WTC11 (cell line): ENCODE results near the gene BRI3. TPM values are rescaled to one million over a fixed set of nuclear protein-coding genes. Genes with fewer than 3 reads are reported as not detected.

Experiments used
- ATAC-seq: fragments of 200-7000 bp; cut with Tn5 transposase; 2 replicates; pipeline ENCODE4 v1.10.0; 2021; ENCODE audit warnings: mild to moderate bottlenecking, moderate library complexity
- CTCF ChIA-PET: fragments of 300-600 bp; sonication (Branson Sonifier 250); formaldehyde crosslinking; loops from one replicate; lab custom pipeline; 2021; ENCODE audit warnings: antibody characterized with exemption; lab: Charles Lee
- POLR2A ChIA-PET: fragments of 350-600 bp; sonication (Branson Sonifier 250); formaldehyde crosslinking; loops from one replicate; lab custom pipeline; 2021; ENCODE audit warnings: antibody characterized with exemption; lab: Charles Lee
- DNase-seq: peaks from one replicate; pipeline ENCODE4 v3.0.0; 2021; ENCODE audit warnings: low spot score
- H3K27ac Mint-ChIP-seq: 2 replicates; pipeline ENCODE4 v1.8.0; 2021; ENCODE audit warnings: mixed read lengths
- H3K27me3 Mint-ChIP-seq: 2 replicates; pipeline ENCODE4 v1.8.0; 2021; ENCODE audit warnings: low read depth, mild to moderate bottlenecking, moderate library complexity, mixed read lengths
- H3K36me3 Mint-ChIP-seq: 2 replicates; pipeline ENCODE4 v1.8.0; 2021; ENCODE audit warnings: mixed read lengths
- H3K4me1 Mint-ChIP-seq: 2 replicates; pipeline ENCODE4 v1.8.0; 2022; ENCODE audit warnings: mixed read lengths
- H3K4me3 Mint-ChIP-seq: 2 replicates; pipeline ENCODE4 v1.8.0; 2021; ENCODE audit warnings: mild to moderate bottlenecking, moderate library complexity, mixed read lengths
- H3K9me3 Mint-ChIP-seq: 2 replicates; pipeline ENCODE4 v1.8.0; 2021; ENCODE audit warnings: mixed read lengths
- CTCF ChIP-seq: fragments of 200-600 bp; IDR thresholded peaks from 2 replicates; pipeline ENCODE4 v1.8.0; 2022; ENCODE audit warnings: antibody characterized with exemption
- E2F1 ChIP-seq: sonication (generic); formaldehyde crosslinking; IDR thresholded peaks from 2 replicates; pipeline ENCODE4 v1.8.0; 2022; ENCODE audit warnings: mild to moderate bottlenecking, missing genetic modification reagents
- E2F4 ChIP-seq: sonication (generic); formaldehyde crosslinking; IDR thresholded peaks from 2 replicates; pipeline ENCODE4 v1.8.1; 2022; ENCODE audit warnings: low read depth, mild to moderate bottlenecking, moderate library complexity, missing genetic modification reagents, borderline replicate concordance
- ELF4 ChIP-seq: sonication (generic); formaldehyde crosslinking; IDR thresholded peaks from 2 replicates; pipeline ENCODE4 v1.8.1; 2022; ENCODE audit warnings: low read depth, mild to moderate bottlenecking, moderate library complexity, missing genetic modification reagents
- ERG ChIP-seq: fragments of 250-450 bp; sonication (Bioruptor Pico); IDR thresholded peaks from 2 replicates; pipeline ENCODE4 v1.8.0; 2021; ENCODE audit warnings: mild to moderate bottlenecking
- ETV6 ChIP-seq: sonication (generic); formaldehyde crosslinking; IDR thresholded peaks from 2 replicates; pipeline ENCODE4 v1.8.1; 2022; ENCODE audit warnings: mild to moderate bottlenecking, missing genetic modification reagents
- FOXP4 ChIP-seq: sonication (generic); formaldehyde crosslinking; IDR thresholded peaks from 2 replicates; pipeline ENCODE4 v1.8.0; 2022; ENCODE audit warnings: mild to moderate bottlenecking, missing genetic modification reagents
- HMGXB4 ChIP-seq: sonication (generic); formaldehyde crosslinking; IDR thresholded peaks from 2 replicates; pipeline ENCODE4 v1.8.1; 2023; ENCODE audit warnings: mild to moderate bottlenecking, moderate library complexity, missing genetic modification reagents
- JUN ChIP-seq: sonication (generic); formaldehyde crosslinking; IDR thresholded peaks from 2 replicates; pipeline ENCODE4 v1.8.0; 2023; ENCODE audit warnings: mild to moderate bottlenecking, missing genetic modification reagents
- MLX ChIP-seq: sonication (generic); formaldehyde crosslinking; IDR thresholded peaks from 2 replicates; pipeline ENCODE4 v1.8.1; 2023; ENCODE audit warnings: mild to moderate bottlenecking, missing genetic modification reagents, moderate library complexity
- NFYB ChIP-seq: sonication (generic); formaldehyde crosslinking; conservative IDR thresholded peaks from 2 replicates; pipeline ENCODE4 v1.8.0; 2022; ENCODE audit warnings: low read depth, missing genetic modification reagents
- PREB ChIP-seq: sonication (generic); formaldehyde crosslinking; IDR thresholded peaks from 2 replicates; pipeline ENCODE4 v1.8.1; 2022; ENCODE audit warnings: mild to moderate bottlenecking, missing genetic modification reagents, moderate library complexity, borderline replicate concordance
- PRRX2 ChIP-seq: fragments of 250-450 bp; sonication (Bioruptor Pico); IDR thresholded peaks from 2 replicates; pipeline ENCODE4 v1.8.0; 2021; ENCODE audit warnings: mild to moderate bottlenecking
- TEAD1 ChIP-seq: sonication (generic); formaldehyde crosslinking; IDR thresholded peaks from 2 replicates; pipeline ENCODE4 v1.8.0; 2022; ENCODE audit warnings: mild to moderate bottlenecking, missing genetic modification reagents
- USF1 ChIP-seq: sonication (generic); formaldehyde crosslinking; IDR thresholded peaks from 2 replicates; pipeline ENCODE4 v1.8.0; 2022; ENCODE audit warnings: mild to moderate bottlenecking, missing genetic modification reagents
- ZBTB43 ChIP-seq: sonication (generic); formaldehyde crosslinking; IDR thresholded peaks from 2 replicates; pipeline ENCODE4 v1.8.1; 2023; ENCODE audit warnings: mild to moderate bottlenecking, missing genetic modification reagents
- ZNF317 ChIP-seq: sonication (generic); formaldehyde crosslinking; IDR thresholded peaks from 2 replicates; pipeline ENCODE4 v1.8.1; 2023; ENCODE audit warnings: low read depth, mild to moderate bottlenecking, moderate library complexity, missing genetic modification reagents, borderline replicate concordance
- total RNA-seq: library from RNA; stranded (reverse); gene quantifications from 3 replicates; pipeline ENCODE4 v1.2.3, GENCODE V29; 2021

BRI3 gene
- total RNA-seq, 1 experiment from 2014 or later = 112 TPM

GRCh38 chr7:98288064-98288823, 6.8 kb downstream of the BRI3 start:
- no peak for ATAC-seq
- H3K27ac Mint-ChIP-seq = no peak overlapping the region; the same call in 1 of the 2 replicates
- TF ChIP-seq FOXP4 (no peak), ERG (CRISPR knock-in tag) (no peak), ELF4 (CRISPR knock-in tag) (no peak), E2F1 (CRISPR knock-in tag) (no peak), PRRX2 (CRISPR knock-in tag) (no peak), TEAD1 (CRISPR knock-in tag) (no peak), USF1 (no peak), ZBTB43 (CRISPR knock-in tag) (no peak)
- TF ChIP-seq, all 79 proteins: peak for 0
- H3K27me3 Mint-ChIP-seq = no peaks in the 10 kb centered on the region
- no peaks in the 10 kb centered on the region for H3K9me3 Mint-ChIP-seq
- ChIA-PET POLR2A (interaction anchor here (0.7 to 1.6 kb wide), 2 partner anchors 112 to 113 kb away, joined by 4 to 5 read pairs; partner anchors contain the start of gene BAIAP2L1), CTCF (interaction anchor here (0.6 to 1.7 kb wide), 12 partner anchors 13 to 543 kb away, joined by 3 to 9 read pairs (median 4); partner anchors contain the start of gene BAIAP2L1)
- H3K4me3 Mint-ChIP-seq = no peak overlapping the region
- H3K4me1 Mint-ChIP-seq = peaks cover 31% of the 10 kb centered on the region
- peaks cover 15% of the 10 kb centered on the region for H3K36me3 Mint-ChIP-seq
- DNase-seq = no peak

GRCh38 chr7:98289333-98289875, 7.9 kb downstream of the BRI3 start:
- no peak overlapping the region for H3K4me3 Mint-ChIP-seq
- H3K36me3 Mint-ChIP-seq = peaks cover 20% of the 10 kb centered on the region
- H3K27ac Mint-ChIP-seq = peak overlapping the region; percentile 68; the same call in 1 of the 2 replicates
- ATAC-seq (no peak), DNase-seq (no peak)
- peaks cover 27% of the 10 kb centered on the region for H3K4me1 Mint-ChIP-seq
- H3K9me3 Mint-ChIP-seq = no peaks in the 10 kb centered on the region
- CTCF ChIA-PET = no interaction called here
- TF ChIP-seq NFYB = no peak
- no peak for TF ChIP-seq JUN (CRISPR knock-in tag)
- no peak for TF ChIP-seq HMGXB4 (CRISPR knock-in tag)
- no peak for TF ChIP-seq ZNF317
- TF ChIP-seq CTCF = no peak
- TF ChIP-seq ETV6 = no peak
- TF ChIP-seq E2F4 (CRISPR knock-in tag) = no peak
- TF ChIP-seq PREB = no peak
- no peak for TF ChIP-seq MLX
- POLR2A ChIA-PET = no interaction called here
- H3K27me3 Mint-ChIP-seq = no peaks in the 10 kb centered on the region
